CD4-positive, alpha-beta T cell (primary cell): ENCODE results near the gene S100A14. TPM values are rescaled to one million over a fixed set of nuclear protein-coding genes. Genes with fewer than 3 reads are reported as not detected.

ENCODE experiments used
- ATAC-seq: fragments of 200-7000 bp; cut with Tn5 transposase; one replicate; pipeline ENCODE4 v1.10.0; 2022; ENCODE audit warnings: mild to moderate bottlenecking; ENCODE audit not compliant: poor library complexity
- CTCF ChIA-PET: fragments of 350-600 bp; sonication (Branson Sonifier 250); formaldehyde crosslinking; loops from one replicate; lab custom pipeline; 2021; ENCODE audit warnings: antibody characterized with exemption, inconsistent platforms; lab: Charles Lee
- POLR2A ChIA-PET: fragments of 350-600 bp; sonication (Branson Sonifier 250); formaldehyde crosslinking; loops from one replicate; lab custom pipeline; 2021; ENCODE audit warnings: antibody characterized with exemption, inconsistent platforms; lab: Charles Lee
- DNase-seq, 14 experiments: peaks; one replicate each; pipeline ENCODE4 v3.0.0-alpha.2; 2013 to 2020; ENCODE audit warnings: mixed read lengths in 2 of 14
- H3K27ac ChIP-seq, 2 donors: one replicate each; pipeline versions ENCODE4 v1.5.1 to v1.7.0; 2013; ENCODE audit warnings: low read length in 2 of 2, low read depth in 1 of 2, mild to moderate bottlenecking in 1 of 2
- H3K27me3 ChIP-seq, 2 experiments: 1 replicate in 1 of 2; 2 replicates in 1 of 2; pipeline versions ENCODE4 v1.6.1 to v1.7.0; 2013; ENCODE audit warnings: low read length in 2 of 2, control low read depth in 1 of 2, mild to moderate bottlenecking in 1 of 2, moderate library complexity in 1 of 2; ENCODE audit not compliant: insufficient read depth in 2 of 2, control insufficient read depth in 1 of 2
- H3K36me3 ChIP-seq: one replicate; pipeline ENCODE4 v1.6.1; 2013; ENCODE audit warnings: low read length, control low read depth; ENCODE audit not compliant: insufficient read depth
- H3K4me1 ChIP-seq: one replicate; pipeline ENCODE4 v1.6.1; 2013; ENCODE audit warnings: low read length, control low read depth; ENCODE audit not compliant: insufficient read depth
- H3K4me3 ChIP-seq: one replicate; pipeline ENCODE4 v1.5.1; 2013; ENCODE audit warnings: mild to moderate bottlenecking, low read length, moderate library complexity
- H3K9me3 ChIP-seq, 2 experiments: 1 replicate in 1 of 2; 2 replicates in 1 of 2; pipeline versions ENCODE4 v1.6.1 to v1.7.0; 2013; ENCODE audit warnings: low read length in 2 of 2, mild to moderate bottlenecking in 2 of 2, control low read depth in 1 of 2, moderate library complexity in 1 of 2; ENCODE audit not compliant: control insufficient read depth in 1 of 2, insufficient read depth in 1 of 2
- H3K27ac Mint-ChIP-seq: one replicate; pipeline ENCODE4 v1.8.0; 2020; ENCODE audit warnings: mixed read lengths
- H3K27me3 Mint-ChIP-seq: one replicate; pipeline ENCODE4 v1.8.0; 2021; ENCODE audit warnings: mixed read lengths
- H3K36me3 Mint-ChIP-seq: one replicate; pipeline ENCODE4 v1.8.0; 2021; ENCODE audit warnings: low read depth, mixed read lengths
- H3K4me1 Mint-ChIP-seq: one replicate; pipeline ENCODE4 v1.8.0; 2021; ENCODE audit warnings: low read depth, mixed read lengths
- H3K4me3 Mint-ChIP-seq: one replicate; pipeline ENCODE4 v1.8.0; 2020; ENCODE audit warnings: mild to moderate bottlenecking, mixed read lengths
- H3K9me3 Mint-ChIP-seq: one replicate; pipeline ENCODE4 v1.8.0; 2020; ENCODE audit warnings: mixed read lengths
- CTCF ChIP-seq: fragments of 200-600 bp; IDR thresholded peaks from one replicate; pipeline ENCODE4 v1.8.0; 2022; ENCODE audit warnings: antibody characterized with exemption, mild to moderate bottlenecking
- intact Hi-C, 2 experiments: fragments of 100-400 bp; cut with DNase I in 1 of 2; cut with micrococcal nuclease in 1 of 2; formaldehyde crosslinking; loops; one replicate each; pipeline versions ENCODE4 v1.15.1 to v1.9.0; 2023 to 2025; cut with DNase I, micrococcal nuclease
- total RNA-seq, 174 experiments: library from RNA in 2 of 174; stranded (reverse) in 2 of 174; gene quantifications; one replicate each; pipeline ENCODE4 v1.2.3 and lab custom pipeline; 2021 to 2026

S100A14 gene
- total RNA-seq, 2 experiments from 2014 or later: not detected

GRCh38 chr1:153608089-153608682 is 7.9 kb downstream of the S100A14 start:
- Mint-ChIP-seq H3K27me3 (no peaks in the 10 kb centered on the region), H3K36me3 (no peaks in the 10 kb centered on the region), H3K4me3 (no peak overlapping the region), H3K27ac (no peak overlapping the region), H3K9me3 (no peaks in the 10 kb centered on the region), H3K4me1 (no peaks in the 10 kb centered on the region)
- intact Hi-C loops: no loop called here
- Histone ChIP-seq H3K4me3 (no peak overlapping the region), H3K27me3 (no peaks in the 10 kb centered on the region), H3K27ac (no peak overlapping the region), H3K9me3 (no peaks in the 10 kb centered on the region), H3K4me1 (no peaks in the 10 kb centered on the region), H3K36me3 (no peaks in the 10 kb centered on the region)
- ATAC-seq: no peak
- DNase-seq: no peak
- no peak for TF ChIP-seq CTCF
- ChIA-PET POLR2A (no interaction called here), CTCF (no interaction called here)

GRCh38 chr1:153607381-153607780 is 8.7 kb downstream of the S100A14 start:
- TF ChIP-seq CTCF: no peak
- Histone ChIP-seq H3K36me3 (no peaks in the 10 kb centered on the region), H3K4me3 (no peak overlapping the region), H3K9me3 (no peaks in the 10 kb centered on the region), H3K4me1 (no peaks in the 10 kb centered on the region), H3K27ac (no peak overlapping the region), H3K27me3 (no peaks in the 10 kb centered on the region)
- ATAC-seq: no peak
- Mint-ChIP-seq H3K27me3 (no peaks in the 10 kb centered on the region), H3K27ac (no peak overlapping the region), H3K36me3 (no peaks in the 10 kb centered on the region), H3K9me3 (no peaks in the 10 kb centered on the region), H3K4me1 (no peaks in the 10 kb centered on the region), H3K4me3 (no peak overlapping the region)
- ChIA-PET POLR2A (no interaction called here), CTCF (no interaction called here)
- intact Hi-C loops: no loop called here
- DNase-seq: no peak

DNA sequence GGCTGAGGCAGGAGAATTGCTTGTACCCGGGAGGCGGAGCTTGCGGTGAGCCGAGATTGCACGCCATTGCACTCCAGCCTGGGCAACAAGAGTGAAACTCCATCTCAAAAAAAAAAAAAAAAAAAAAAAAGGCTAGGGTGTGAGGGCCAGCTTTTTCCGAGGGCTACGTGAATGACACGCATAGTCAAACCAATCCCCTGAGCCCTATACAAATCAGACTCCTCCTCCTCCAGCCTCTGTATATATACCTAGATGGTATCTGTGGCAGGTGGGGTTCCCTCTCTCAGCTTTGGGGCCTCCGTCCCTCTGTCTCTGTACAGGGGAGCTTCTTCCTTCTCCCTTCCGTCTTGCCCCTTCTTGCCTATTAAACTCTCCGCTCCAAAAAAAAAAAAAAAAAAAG is 9.9 kb downstream of the S100A14 start:
- intact Hi-C loops: no loop called here
- Mint-ChIP-seq H3K9me3 (no peaks in the 10 kb centered on the region), H3K36me3 (no peaks in the 10 kb centered on the region), H3K27ac (no peak overlapping the region), H3K4me1 (no peaks in the 10 kb centered on the region), H3K27me3 (no peaks in the 10 kb centered on the region), H3K4me3 (no peak overlapping the region)
- Histone ChIP-seq H3K4me1 (no peaks in the 10 kb centered on the region), H3K27me3 (no peaks in the 10 kb centered on the region), H3K9me3 (no peaks in the 10 kb centered on the region), H3K36me3 (no peaks in the 10 kb centered on the region), H3K27ac (no peak overlapping the region), H3K4me3 (no peak overlapping the region)
- no peak for DNase-seq
- POLR2A ChIA-PET: no interaction called here
- no peak for TF ChIP-seq CTCF
- CTCF ChIA-PET: no interaction called here
- no peak for ATAC-seq
